IMR-90 (cell line): ENCODE measurements around the gene STX19. TPM values are rescaled to one million over a fixed set of nuclear protein-coding genes. Genes with fewer than 3 reads are reported as not detected.

ENCODE experiments used
- ATAC-seq: fragments of 200-7000 bp; cut with Tn5 transposase; 2 replicates; pipeline ENCODE4 v1.9.1; 2020; ENCODE audit warnings: low read depth, mild to moderate bottlenecking, moderate library complexity
- BruUV-seq: library from RNA; stranded (reverse); fragments of 400-500 nt; replicated peaks from 2 replicates; lab custom pipeline; 2021; lab: Mats Ljungman, UMichigan
- CTCF ChIA-PET: fragments of 300-600 bp; formaldehyde crosslinking; extraction: SDS; loops from one replicate; lab custom pipeline; 2021; ENCODE audit warnings: antibody characterized with exemption; lab: Yijun Ruan, JAX
- POLR2A ChIA-PET: fragments of 300-600 bp; sonication (Branson Sonifier 250); formaldehyde crosslinking; loops from one replicate; lab custom pipeline; 2022; ENCODE audit warnings: antibody characterized with exemption; ENCODE audit not compliant: unreplicated experiment; lab: Charles Lee
- DNase-seq: peaks from one replicate; pipeline ENCODE4 v3.0.0; 2013
- H2AFZ ChIP-seq: replicated peaks from 2 replicates; pipeline ENCODE3; 2013; ENCODE audit warnings: low read length, mild to moderate bottlenecking; ENCODE audit not compliant: poor library complexity
- H2AK5ac ChIP-seq: 2 replicates; pipeline ENCODE4 v1.6.1; 2013; ENCODE audit warnings: low read depth, low read length, inconsistent platforms
- H2AK9ac ChIP-seq: replicated peaks from 2 replicates; pipeline ENCODE3; 2013; ENCODE audit warnings: mild to moderate bottlenecking, low read depth, low read length, moderate library complexity; ENCODE audit not compliant: poor library complexity
- H2BK120ac ChIP-seq: 2 replicates; pipeline ENCODE4 v1.6.1; 2013; ENCODE audit warnings: low read depth, low read length, inconsistent platforms
- H2BK15ac ChIP-seq: 3 replicates; pipeline ENCODE4 v1.6.1; 2013; ENCODE audit warnings: low read depth, low read length, inconsistent platforms
- H2BK20ac ChIP-seq: 2 replicates; pipeline ENCODE4 v1.6.1; 2013; ENCODE audit warnings: low read depth, mild to moderate bottlenecking, inconsistent platforms, low read length, moderate library complexity
- H2BK5ac ChIP-seq: 2 replicates; pipeline ENCODE4 v1.6.1; 2013; ENCODE audit warnings: mild to moderate bottlenecking, low read depth, low read length, inconsistent platforms; ENCODE audit not compliant: poor library complexity, severe bottlenecking
- H3K14ac ChIP-seq: replicated peaks from 2 replicates; pipeline ENCODE4 v1.6.1; 2013; ENCODE audit warnings: low read depth, low read length, inconsistent platforms
- H3K18ac ChIP-seq: 2 replicates; pipeline ENCODE4 v1.6.1; 2013; ENCODE audit warnings: low read depth, low read length, control low read depth
- H3K23ac ChIP-seq: 2 replicates; pipeline ENCODE4 v1.6.1; 2013; ENCODE audit warnings: low read depth, low read length, inconsistent platforms
- H3K27ac ChIP-seq: 2 replicates; pipeline ENCODE4 v1.5.1; 2013; ENCODE audit warnings: mild to moderate bottlenecking, control low read depth, low read length; ENCODE audit not compliant: insufficient read depth
- H3K27me3 ChIP-seq: 2 replicates; pipeline ENCODE4 v1.6.1; 2013; ENCODE audit warnings: low read length; ENCODE audit not compliant: control insufficient read depth, insufficient read depth
- H3K36me3 ChIP-seq: 2 replicates; pipeline ENCODE4 v1.6.1; 2013; ENCODE audit warnings: low read length, mixed read lengths; ENCODE audit not compliant: control insufficient read depth, insufficient read depth
- H3K4ac ChIP-seq: 2 replicates; pipeline ENCODE4 v1.6.1; 2013; ENCODE audit warnings: low read depth, low read length, inconsistent platforms
- H3K4me1 ChIP-seq: 2 replicates; pipeline ENCODE4 v1.6.1; 2013; ENCODE audit warnings: low read length, mixed read lengths; ENCODE audit not compliant: control insufficient read depth, insufficient read depth
- H3K4me2 ChIP-seq: 2 replicates; pipeline ENCODE4 v1.6.1; 2013; ENCODE audit warnings: low read depth, mild to moderate bottlenecking, control low read depth, low read length, moderate library complexity
- H3K4me3 ChIP-seq: 2 replicates; pipeline ENCODE4 v1.5.1; 2013; ENCODE audit warnings: low read depth, mild to moderate bottlenecking, control low read depth, low read length, moderate library complexity; ENCODE audit not compliant: insufficient read depth
- H3K56ac ChIP-seq: 2 replicates; pipeline ENCODE4 v1.6.1; 2013; ENCODE audit warnings: low read length, inconsistent platforms; ENCODE audit not compliant: insufficient read depth; ENCODE audit errors: extremely low read depth
- H3K79me1 ChIP-seq, 2 experiments: 2 replicates each; pipeline ENCODE4 v1.6.1; 2013; ENCODE audit warnings: low read length in 2 of 2, inconsistent platforms in 1 of 2, low read depth in 1 of 2
- H3K9ac ChIP-seq: 2 replicates; pipeline ENCODE4 v1.6.1; 2013; ENCODE audit warnings: low read depth, low read length, control low read depth
- H3K9me1 ChIP-seq: 2 replicates; pipeline ENCODE4 v1.6.1; 2013; ENCODE audit warnings: low read length, inconsistent platforms; ENCODE audit not compliant: insufficient read depth
- H3K9me3 ChIP-seq: 2 replicates; pipeline ENCODE4 v1.6.1; 2013; ENCODE audit warnings: low read length; ENCODE audit not compliant: control insufficient read depth, insufficient read depth
- H4K20me1 ChIP-seq: 2 replicates; pipeline ENCODE4 v1.6.1; 2013; ENCODE audit warnings: low read length, inconsistent platforms; ENCODE audit not compliant: insufficient read depth
- H4K5ac ChIP-seq: 2 replicates; pipeline ENCODE4 v1.6.1; 2013; ENCODE audit warnings: mild to moderate bottlenecking, low read depth, low read length, control low read depth
- H4K8ac ChIP-seq, 2 experiments: 2 replicates each; pipeline ENCODE4 v1.6.1; 2013; ENCODE audit warnings: low read depth in 2 of 2, low read length in 2 of 2, control low read depth in 1 of 2, inconsistent platforms in 1 of 2
- H4K91ac ChIP-seq: 2 replicates; pipeline ENCODE4 v1.6.1; 2013; ENCODE audit warnings: low read depth, low read length, inconsistent platforms; ENCODE audit not compliant: insufficient read depth
- BHLHE40 ChIP-seq: fragments of 150-350 bp; IDR thresholded peaks from 2 replicates; pipeline ENCODE4 v1.6.1; 2016; ENCODE audit warnings: mild to moderate bottlenecking, low read depth, low read length
- CHD1 ChIP-seq: IDR thresholded peaks from 2 replicates; pipeline ENCODE4 v1.6.1; 2012; ENCODE audit warnings: low read depth, low read length, improper control_type of control experiment
- FOS ChIP-seq: fragments of 150-350 bp; IDR thresholded peaks from 2 replicates; pipeline ENCODE4 v1.6.1; 2016; ENCODE audit warnings: low read depth, low read length
- MAZ ChIP-seq: IDR thresholded peaks from 2 replicates; pipeline ENCODE4 v1.6.1; 2012; ENCODE audit warnings: low read depth, mild to moderate bottlenecking, low read length, improper control_type of control experiment, moderate library complexity, borderline replicate concordance
- NFE2L2 ChIP-seq: fragments of 150-350 bp; IDR thresholded peaks from 2 replicates; pipeline ENCODE4 v1.6.1; 2016; ENCODE audit warnings: low read depth, mild to moderate bottlenecking, low read length
- POLR2A ChIP-seq: IDR thresholded peaks from 2 replicates; pipeline ENCODE4 v1.6.1; 2012; ENCODE audit warnings: mild to moderate bottlenecking, low read depth, low read length
- RAD21 ChIP-seq: IDR thresholded peaks from 2 replicates; pipeline ENCODE4 v1.6.1; 2012; ENCODE audit warnings: low read length, improper control_type of control experiment
- RFX5 ChIP-seq: IDR thresholded peaks from 2 replicates; pipeline ENCODE4 v1.8.0; 2012; ENCODE audit warnings: low read depth, mild to moderate bottlenecking, low read length, moderate library complexity
- dilution Hi-C: fragments of 300-500 bp; cut with HindIII; formaldehyde crosslinking; loops from one replicate; pipeline ENCODE4 v1.14.3; 2018; ENCODE audit warnings: low sequenced_read_pairs; ENCODE audit not compliant: unreplicated experiment
- in situ Hi-C: fragments of 300-500 bp; cut with MboI; formaldehyde crosslinking; loops from 3 replicates; pipeline ENCODE4 v1.14.3; 2019; ENCODE audit warnings: low sequenced_read_pairs, inconsistent platforms, mixed read lengths
- intact Hi-C: fragments of 100-400 bp; cut with micrococcal nuclease; formaldehyde crosslinking; loops from 2 replicates; pipeline ENCODE4 v1.10.0; 2022
- polyA plus RNA-seq, 3 experiments: library from polyadenylated mRNA; depleted of rRNA; stranded (reverse); fragments of >200 nt; gene quantifications; 2 replicates each; pipeline ENCODE4 v1.2.3, GENCODE V29; 2012; ENCODE audit warnings: low replicate concordance in 1 of 3
- total RNA-seq: library from RNA; depleted of rRNA; stranded (reverse); fragments of >200 nt; gene quantifications from 2 replicates; pipeline ENCODE4 v1.2.3, GENCODE V29; 2012
- TF ChIP-seq, protein P1 (sequence below): conservative IDR thresholded peaks from 2 replicates; pipeline ENCODE4 v1.5.1; 2012; ENCODE audit warnings: mild to moderate bottlenecking, low read depth, low read length, improper control_type of control experiment

STX19 gene
- total and polyA plus RNA-seq, 2 of the 4 experiments (the other 2 are of a cell fraction), result not detected

DNA sequence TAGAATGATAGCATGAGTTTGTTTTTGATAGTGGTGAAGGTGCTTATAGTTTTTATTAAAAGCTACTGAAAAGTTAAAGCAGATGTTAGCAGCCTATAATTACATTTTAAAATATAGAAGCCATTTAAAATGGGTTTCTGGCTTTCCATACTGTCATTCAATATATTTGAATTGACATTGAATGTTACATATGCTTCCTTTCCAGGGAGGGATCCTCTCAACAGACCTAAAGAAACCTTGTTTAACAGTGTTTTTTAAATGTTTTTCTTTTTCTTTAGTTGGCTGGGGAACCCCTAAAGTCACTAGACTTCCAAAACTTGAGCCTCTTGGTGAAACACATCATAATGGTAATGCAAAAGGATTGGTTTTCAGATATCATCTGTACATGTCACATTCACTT, 22.1 kb upstream of the STX19 start:
- Histone ChIP-seq H2AK5ac (no peak overlapping the region), H3K18ac (no peak overlapping the region), H3K4me1 (no peaks in the 10 kb centered on the region), H3K14ac (no peak overlapping the region), H2BK5ac (no peak overlapping the region), H3K4me2 (no peak overlapping the region), H3K79me1 (no peaks in the 10 kb centered on the region), H2BK20ac (no peak overlapping the region), H2AFZ (no peak overlapping the region), H3K56ac (no peak overlapping the region), H4K8ac (no peak overlapping the region), H4K91ac (no peak overlapping the region), H3K9ac (no peak overlapping the region), H3K9me3 (no peaks in the 10 kb centered on the region), H3K9me1 (no peaks in the 10 kb centered on the region), H3K23ac (no peak overlapping the region), H2BK15ac (no peak overlapping the region), H3K27ac (no peak overlapping the region), H4K20me1 (no peaks in the 10 kb centered on the region), H3K4me3 (no peak overlapping the region), H2BK120ac (no peak overlapping the region), H3K4ac (no peak overlapping the region), H2AK9ac (no peak overlapping the region), H4K5ac (no peak overlapping the region), H3K36me3 (0 out of 2 replicates have a peak, but pooled peaks cover 1% of the 10 kb centered on the region), H3K27me3 (no peaks in the 10 kb centered on the region)
- BruUV-seq, result no TSS peak
- TF ChIP-seq POLR2A (no peak), FOS (no peak), MAZ (no peak), BHLHE40 (no peak), CHD1 (no peak), NFE2L2 (no peak), RAD21 (no peak), RFX5 (no peak)
- TF ChIP-seq, protein P1, sequence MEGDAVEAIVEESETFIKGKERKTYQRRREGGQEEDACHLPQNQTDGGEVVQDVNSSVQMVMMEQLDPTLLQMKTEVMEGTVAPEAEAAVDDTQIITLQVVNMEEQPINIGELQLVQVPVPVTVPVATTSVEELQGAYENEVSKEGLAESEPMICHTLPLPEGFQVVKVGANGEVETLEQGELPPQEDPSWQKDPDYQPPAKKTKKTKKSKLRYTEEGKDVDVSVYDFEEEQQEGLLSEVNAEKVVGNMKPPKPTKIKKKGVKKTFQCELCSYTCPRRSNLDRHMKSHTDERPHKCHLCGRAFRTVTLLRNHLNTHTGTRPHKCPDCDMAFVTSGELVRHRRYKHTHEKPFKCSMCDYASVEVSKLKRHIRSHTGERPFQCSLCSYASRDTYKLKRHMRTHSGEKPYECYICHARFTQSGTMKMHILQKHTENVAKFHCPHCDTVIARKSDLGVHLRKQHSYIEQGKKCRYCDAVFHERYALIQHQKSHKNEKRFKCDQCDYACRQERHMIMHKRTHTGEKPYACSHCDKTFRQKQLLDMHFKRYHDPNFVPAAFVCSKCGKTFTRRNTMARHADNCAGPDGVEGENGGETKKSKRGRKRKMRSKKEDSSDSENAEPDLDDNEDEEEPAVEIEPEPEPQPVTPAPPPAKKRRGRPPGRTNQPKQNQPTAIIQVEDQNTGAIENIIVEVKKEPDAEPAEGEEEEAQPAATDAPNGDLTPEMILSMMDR, result no peak
- intact Hi-C loops, result no loop called here
- no peak for DNase-seq
- dilution Hi-C loops, result no loop called here
- POLR2A ChIA-PET, result no interaction called here
- no peak for ATAC-seq
- in situ Hi-C loops, result no loop called here
- CTCF ChIA-PET, result interaction anchor here (0.6 kb wide), 1 partner anchor 46 kb away, joined by 3 read pairs; no protein-coding TSS in a partner anchor
